ENCODE measurements around the gene WNT10A.

GRCh38 chr2:218895759-218896500, 15.3 kb downstream of the WNT10A start:
- no peak for TF ChIP-seq POLR2A (IDR thresholded peaks at IDR 0.05; ENCODE audit: low read length)
- no peak for TF ChIP-seq GATA1 (IDR thresholded peaks at IDR 0.05; ENCODE audit: low read depth, low read length)
